Activated T-helper 1 cell treated with anti-CD3 and anti-CD28 coated beads, Interleukin-2, amount 50 U/mL, for 16 hours (primary cell): Measurements from ENCODE around the gene OPALIN.

Source experiments
- DNase-seq, 2 donors: peaks; one replicate each; pipeline ENCODE4 v3.0.0-alpha.2; 2020; ENCODE audit warnings: low read depth in 1 of 2, low spot score in 1 of 2

OPALIN gene

GRCh38 chr10:96305019-96305418, 53.8 kb downstream of the OPALIN start:
- no peak for DNase-seq

DNA sequence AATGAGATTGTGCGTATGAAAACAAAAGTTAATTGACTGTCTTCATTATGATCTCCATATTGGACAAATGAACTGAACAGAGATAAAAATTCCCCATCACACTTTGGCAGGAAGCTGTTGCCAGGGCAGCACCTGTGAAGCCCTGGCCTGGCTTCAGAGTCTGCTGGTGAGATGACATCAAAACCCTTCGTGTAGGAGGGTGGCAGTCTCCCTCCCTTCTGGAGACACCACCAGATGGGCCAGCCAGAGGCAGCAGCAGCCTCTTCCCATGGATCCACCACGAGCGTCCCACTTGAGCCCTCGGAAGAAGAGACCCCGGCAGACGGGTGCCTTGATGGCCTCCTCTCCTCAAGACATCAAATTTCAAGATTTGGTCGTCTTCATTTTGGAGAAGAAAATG, 54.6 kb downstream of the OPALIN start, which contains the start of gene DNTT:
Gene DNTT, plus strand, starts transcription at position 205 of the 400 bp plus-strand sequence. Its CDS starts 64 bp downstream, at position 269.
- no peak for DNase-seq

DNA sequence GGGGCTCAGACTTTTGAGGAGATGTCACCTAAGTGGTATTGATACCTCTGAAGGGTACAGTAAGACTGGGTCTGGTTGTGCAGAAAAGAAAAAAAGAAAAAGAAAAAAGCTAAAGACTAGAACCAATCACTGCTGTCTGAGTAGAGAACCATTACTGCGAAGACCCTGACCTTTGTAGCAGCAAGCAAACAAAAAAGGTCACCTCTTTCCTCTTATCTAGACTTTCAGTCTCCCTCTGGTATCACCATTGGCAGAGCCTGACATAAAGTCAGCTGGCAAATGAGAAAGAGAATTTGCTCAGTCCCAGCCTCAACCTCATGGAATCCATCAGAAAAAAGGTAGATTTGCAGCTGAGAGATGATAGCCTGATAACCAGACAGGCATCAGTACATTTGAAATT, 57.2 kb downstream of the OPALIN start:
- DNase-seq, result no peak

DNA sequence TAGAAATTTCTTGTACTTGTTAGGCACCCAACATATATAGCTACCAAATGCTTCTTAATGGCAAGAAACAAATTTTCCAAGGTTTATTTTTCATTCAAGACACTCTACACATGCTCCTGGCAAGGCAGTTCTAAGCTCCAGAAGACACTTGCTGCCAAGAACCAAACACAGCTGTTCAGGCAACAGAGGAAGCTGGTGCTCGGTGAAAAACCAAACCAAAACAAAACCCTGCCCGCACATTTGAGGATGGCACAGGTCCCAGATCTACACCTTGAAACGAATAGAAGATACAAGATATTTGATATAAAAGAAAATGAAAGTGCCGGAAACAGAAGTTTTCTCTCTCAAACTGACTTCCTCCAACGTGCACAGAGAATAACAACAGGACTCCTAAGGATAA, 59.4 kb downstream of the OPALIN start:
- no peak for DNase-seq

DNA sequence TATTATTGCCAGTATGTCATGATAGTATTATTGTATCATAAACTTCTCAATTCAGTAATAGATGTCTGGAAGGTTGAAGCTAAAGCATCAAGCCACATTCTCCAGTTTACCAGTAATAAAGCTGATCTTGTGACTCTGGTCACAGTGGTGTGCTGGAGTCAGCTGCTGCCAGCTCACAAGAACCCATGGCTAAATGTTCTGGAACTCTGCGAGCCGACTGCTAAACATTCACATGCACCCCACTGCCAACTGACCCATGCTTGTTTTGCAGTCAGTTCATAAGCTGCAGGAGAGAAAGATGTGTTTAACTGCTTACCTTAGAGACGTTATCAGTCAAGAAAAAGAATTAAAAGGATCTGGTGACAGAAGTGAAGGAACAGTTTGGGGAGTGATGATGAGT, 60.4 kb downstream of the OPALIN start:
- no peak for DNase-seq

DNA sequence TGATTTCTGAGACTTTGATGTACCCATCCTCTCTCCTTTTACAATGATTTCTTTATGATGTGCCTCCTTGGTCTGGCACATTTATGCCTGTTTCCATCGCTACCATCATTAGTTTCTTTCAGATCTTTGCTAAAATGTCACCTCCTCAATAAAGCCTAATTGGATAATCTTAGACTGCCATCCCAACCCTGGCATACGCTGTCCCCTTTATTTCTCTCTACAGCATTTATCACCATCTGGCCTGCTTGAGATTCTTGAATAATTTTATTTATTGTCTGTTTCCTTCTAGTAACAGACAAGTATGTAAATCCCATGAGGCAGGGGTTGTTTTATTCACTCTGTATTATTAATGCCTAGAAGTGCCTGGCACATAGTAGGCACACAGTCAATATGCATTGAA, 61.3 kb downstream of the OPALIN start:
- DNase-seq, result no peak

DNA sequence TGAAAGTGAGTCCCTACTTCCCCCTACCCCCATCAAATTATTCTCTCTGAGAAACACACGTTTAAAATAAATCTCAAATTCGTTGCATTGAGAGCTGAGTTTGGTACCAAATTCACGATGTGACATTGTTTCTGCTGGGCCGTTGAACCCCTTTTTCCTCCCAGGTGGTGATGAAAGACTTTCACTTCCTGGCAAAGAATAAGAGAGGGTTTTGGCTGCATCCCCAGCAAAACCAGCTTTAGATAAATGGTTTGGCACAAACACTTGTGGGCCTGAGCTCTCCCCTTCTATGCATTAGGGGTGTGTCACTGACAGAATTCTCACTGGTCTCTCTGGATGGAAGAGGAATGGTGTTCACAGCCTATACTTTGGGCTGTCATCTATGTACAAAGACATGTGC, 63.3 kb downstream of the OPALIN start:
- no peak for DNase-seq
